Measurements from ENCODE around the gene ITGB7.

DNA sequence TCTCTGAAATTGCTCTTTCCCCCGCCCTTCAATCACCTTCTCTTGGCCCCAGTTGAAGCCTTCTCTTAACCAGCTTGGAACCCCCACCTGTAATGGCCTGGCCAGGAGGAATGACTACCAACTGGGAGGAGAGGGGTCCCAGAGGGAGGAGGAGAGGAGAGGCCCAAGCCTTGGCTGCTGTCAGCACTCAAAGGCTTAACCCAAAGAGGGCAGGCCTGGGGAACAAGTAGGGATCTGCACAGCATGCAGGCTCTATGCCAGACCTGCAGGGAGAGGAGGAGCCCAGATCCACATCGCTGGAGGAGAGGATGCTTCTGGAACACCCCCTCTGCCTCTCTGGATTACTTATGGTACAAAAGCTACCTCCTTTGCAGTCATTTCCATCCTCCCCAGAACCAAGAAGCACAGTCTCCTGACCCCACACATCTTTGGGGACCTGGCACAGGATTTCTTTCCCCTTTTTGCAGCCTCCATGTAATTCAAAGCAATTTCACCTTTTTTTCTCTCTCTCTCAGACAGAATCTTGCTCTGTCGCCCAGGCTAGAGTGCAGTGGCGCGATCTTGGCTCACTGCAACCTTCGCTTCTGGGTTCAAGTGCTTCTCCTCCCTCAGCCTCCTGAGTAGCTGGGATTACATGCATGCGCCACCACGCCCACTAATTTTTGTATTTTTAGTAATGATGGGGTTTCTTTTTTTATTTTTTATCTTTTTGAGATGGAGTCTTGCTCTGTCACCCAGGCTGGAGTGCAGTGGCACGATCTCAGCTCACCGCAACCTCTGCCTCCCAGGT is 18.8 kb upstream of the ITGB7 start:
- TF ChIP-seq CTCF (IDR thresholded peaks at IDR 0.05) (no peak), POLR2A (IDR thresholded peaks at IDR 0.05) (no peak)

Data from right lobe of liver (tissue), 4 donors.